Measurements from ENCODE around the gene SHOX. TPM values are rescaled to one million over a fixed set of nuclear protein-coding genes. Genes with fewer than 3 reads are reported as not detected.

Gene SHOX
- total and polyA plus RNA-seq, 10 of the 15 experiments (the other 5 are each of a cell fraction or from before 2014, with no cell fraction given): 0.42 TPM; not detected in 9

- no peaks in the 10 kb centered on the region for H3K79me2 ChIP-seq (ENCODE audit: control insufficient read depth, insufficient read depth, low read length)
- ChIA-PET RAD21 (ENCODE audit: unreplicated experiment) (no interaction called here), SMC1A (ENCODE audit: uncharacterized antibody, unreplicated experiment) (no interaction called here), CTCF (no interaction called here), POLR2A (no interaction called here)
- no peak overlapping the region for H3K9ac ChIP-seq (ENCODE audit: control insufficient read depth, insufficient read depth, low read length)
- in situ Hi-C loops (cut with MboI): no loop called here
- WGBS (ENCODE audit: insufficient coverage, insufficient replicate concordance, low lambda C conversion rate, missing lambda C conversion rate): 93% methylated on average over 3 of the region's 23 CpGs
- TF ChIP-seq NFXL1 (IDR thresholded peaks at IDR 0.05; ENCODE audit: borderline replicate concordance) (no peak), IRF4 (IDR thresholded peaks at IDR 0.05; ENCODE audit: low read depth, low read length) (no peak), MEF2B (IDR thresholded peaks at IDR 0.05; ENCODE audit: partially characterized antibody, poor library complexity, severe bottlenecking) (no peak), MEF2A (IDR thresholded peaks at IDR 0.05; ENCODE audit: insufficient read depth, low read depth, low read length) (no peak), BRCA1 (IDR thresholded peaks at IDR 0.05; ENCODE audit: low read depth, low read length) (no peak), PKNOX1 (IDR thresholded peaks at IDR 0.05) (no peak), CBX5 (IDR thresholded peaks at IDR 0.05; ENCODE audit: low read depth) (no peak), SIN3A (IDR thresholded peaks at IDR 0.05; ENCODE audit: low read depth, low read length) (no peak)
- TF ChIP-seq, protein P1, sequence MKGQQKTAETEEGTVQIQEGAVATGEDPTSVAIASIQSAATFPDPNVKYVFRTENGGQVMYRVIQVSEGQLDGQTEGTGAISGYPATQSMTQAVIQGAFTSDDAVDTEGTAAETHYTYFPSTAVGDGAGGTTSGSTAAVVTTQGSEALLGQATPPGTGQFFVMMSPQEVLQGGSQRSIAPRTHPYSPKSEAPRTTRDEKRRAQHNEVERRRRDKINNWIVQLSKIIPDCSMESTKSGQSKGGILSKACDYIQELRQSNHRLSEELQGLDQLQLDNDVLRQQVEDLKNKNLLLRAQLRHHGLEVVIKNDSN (IDR thresholded peaks at IDR 0.05; ENCODE audit: borderline replicate concordance, extremely low read length, insufficient read depth, low read depth, low read length): no peak
- no peak overlapping the region for H3K4me2 ChIP-seq (ENCODE audit: control insufficient read depth, insufficient read depth)
- no peaks in the 10 kb centered on the region for H3K4me1 ChIP-seq (ENCODE audit: control insufficient read depth, insufficient read depth, low read length)
- H3K27me3 ChIP-seq (replicated peaks in 1 of 2; ENCODE audit: control insufficient read depth in 2 of 2, insufficient read depth in 2 of 2, low read length in 1 of 2): no peaks in the 10 kb centered on the region
- H2AFZ ChIP-seq (ENCODE audit: control insufficient read depth, low read depth, low read length): no peak overlapping the region
- peaks cover 2% of the 10 kb centered on the region; the same call in 1 of the 3 replicates for H3K9me3 ChIP-seq (replicated peaks; ENCODE audit: control insufficient read depth, insufficient read depth, low read length)
- no peak overlapping the region for H3K4me3 ChIP-seq
- ATAC-seq: no peak
- no peak for DNase-seq (ENCODE audit: low read depth, low spot score)
- intact Hi-C loops (cut with micrococcal nuclease; ENCODE audit: unreplicated experiment): no loop called here
- no peaks in the 10 kb centered on the region for H4K20me1 ChIP-seq (ENCODE audit: control insufficient read depth, insufficient read depth)
- no peak for FAIRE-seq
- no peak overlapping the region for H3K27ac ChIP-seq (ENCODE audit: control insufficient read depth, insufficient read depth)
- no peaks in the 10 kb centered on the region for H3K36me3 ChIP-seq (ENCODE audit: control insufficient read depth in 2 of 2, insufficient read depth in 2 of 2, low read length in 1 of 2)
- no TSS peak for BruUV-seq (replicated peaks)
Observed at GRCh38 chrX:619451-619811, 11.2 kb upstream of the SHOX start.

All from GM12878 (cell line).